GDM1 (cell line): ENCODE results near the gene OTOG.

Experiments
- DNase-seq: peaks from one replicate; lab custom pipeline; 2025; lab: John Stamatoyannopoulos, UW

Gene OTOG

DNA sequence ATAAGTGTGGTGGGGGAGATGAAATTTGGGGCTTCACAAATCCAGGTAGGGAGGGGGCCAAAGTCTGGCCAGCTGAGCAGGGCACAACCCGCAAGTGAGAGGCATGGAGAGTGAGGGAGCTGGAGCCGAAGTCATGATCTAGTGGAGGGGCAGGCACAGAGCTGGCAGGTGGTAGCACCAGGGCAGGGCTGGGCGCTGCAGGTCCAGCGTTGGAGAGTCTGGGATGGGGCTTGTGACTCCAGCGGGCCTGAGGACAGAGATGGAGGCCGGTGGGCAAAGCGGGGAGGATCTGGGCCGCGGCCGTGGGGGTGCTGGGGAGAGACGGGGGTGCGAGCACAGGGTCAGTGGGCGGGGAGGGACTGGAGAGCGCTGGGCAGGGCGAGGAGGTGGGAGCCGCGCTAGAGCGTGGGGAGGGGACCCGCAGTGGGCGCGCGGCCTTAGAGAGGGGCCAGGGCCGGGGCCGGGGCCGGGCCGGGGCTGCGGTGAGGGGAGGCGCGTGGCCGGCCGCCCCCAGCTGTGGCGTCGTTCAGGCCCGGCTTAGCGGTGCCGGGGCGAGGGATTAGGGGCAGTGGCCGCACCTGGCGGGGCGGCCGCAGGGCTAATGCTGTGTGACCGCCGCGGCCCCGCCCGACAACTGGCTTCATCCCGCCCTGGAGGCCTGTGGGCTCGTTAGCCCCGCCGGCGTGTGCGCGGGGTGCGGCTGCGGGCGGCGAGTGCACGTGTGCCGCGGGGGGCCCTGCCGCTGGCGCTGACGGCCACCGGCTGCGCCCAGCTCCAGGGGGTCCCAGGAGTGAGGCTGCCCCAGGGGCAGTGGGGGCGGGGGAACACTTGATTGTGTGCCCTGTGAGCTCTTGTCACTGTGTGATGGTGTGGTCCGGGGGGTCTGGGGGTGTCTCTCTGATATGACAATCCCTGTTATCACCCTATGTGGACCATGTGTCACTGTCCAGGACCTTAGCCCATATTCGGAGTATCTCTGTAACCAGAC, 148.7 kb downstream of the OTOG start:
- DNase-seq = no peak

DNA sequence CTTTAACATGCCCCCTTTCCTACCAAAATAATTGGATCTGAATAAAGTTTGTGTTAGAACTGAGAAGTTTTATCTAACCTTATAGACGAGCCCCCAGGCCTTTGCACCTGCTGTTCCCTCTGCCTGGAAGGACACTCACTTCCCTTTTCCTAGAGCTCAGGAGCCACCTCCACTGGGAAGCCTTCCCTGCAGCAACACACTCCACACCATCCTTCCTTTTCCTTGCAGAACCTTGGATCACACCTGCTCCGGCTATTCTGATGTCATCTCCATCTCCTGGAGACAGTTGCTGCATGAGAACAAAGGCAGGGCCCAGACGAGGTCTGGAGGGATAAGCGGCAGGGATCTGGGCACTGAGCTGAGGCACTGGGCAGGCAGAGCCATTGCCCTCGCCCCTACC, 149.7 kb downstream of the OTOG start:
- DNase-seq = no peak
